ENCODE results near the gene DCC.

DNA sequence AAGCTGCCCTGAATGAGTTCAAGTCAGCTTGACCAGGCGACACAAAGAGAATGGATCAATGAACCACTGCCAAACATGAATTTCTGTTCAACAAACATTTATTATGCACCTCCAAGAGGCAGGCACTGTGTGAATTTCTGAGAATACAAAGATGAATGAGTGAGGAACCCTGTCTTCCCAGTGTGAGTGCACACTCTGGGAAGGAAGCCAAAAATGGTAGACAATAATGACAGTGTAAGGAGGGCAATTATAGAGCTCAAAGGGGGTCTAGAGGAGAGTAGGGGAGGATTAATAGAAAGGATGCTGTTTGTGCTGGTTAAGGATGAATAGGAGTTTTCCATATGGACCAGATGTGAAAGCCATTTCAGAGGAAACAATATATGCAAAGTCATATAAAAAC is 213.4 kb downstream of the DCC start:
- TF ChIP-seq, protein P1, sequence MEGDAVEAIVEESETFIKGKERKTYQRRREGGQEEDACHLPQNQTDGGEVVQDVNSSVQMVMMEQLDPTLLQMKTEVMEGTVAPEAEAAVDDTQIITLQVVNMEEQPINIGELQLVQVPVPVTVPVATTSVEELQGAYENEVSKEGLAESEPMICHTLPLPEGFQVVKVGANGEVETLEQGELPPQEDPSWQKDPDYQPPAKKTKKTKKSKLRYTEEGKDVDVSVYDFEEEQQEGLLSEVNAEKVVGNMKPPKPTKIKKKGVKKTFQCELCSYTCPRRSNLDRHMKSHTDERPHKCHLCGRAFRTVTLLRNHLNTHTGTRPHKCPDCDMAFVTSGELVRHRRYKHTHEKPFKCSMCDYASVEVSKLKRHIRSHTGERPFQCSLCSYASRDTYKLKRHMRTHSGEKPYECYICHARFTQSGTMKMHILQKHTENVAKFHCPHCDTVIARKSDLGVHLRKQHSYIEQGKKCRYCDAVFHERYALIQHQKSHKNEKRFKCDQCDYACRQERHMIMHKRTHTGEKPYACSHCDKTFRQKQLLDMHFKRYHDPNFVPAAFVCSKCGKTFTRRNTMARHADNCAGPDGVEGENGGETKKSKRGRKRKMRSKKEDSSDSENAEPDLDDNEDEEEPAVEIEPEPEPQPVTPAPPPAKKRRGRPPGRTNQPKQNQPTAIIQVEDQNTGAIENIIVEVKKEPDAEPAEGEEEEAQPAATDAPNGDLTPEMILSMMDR (conservative IDR thresholded peaks at IDR 0.05), result no peak
- TF ChIP-seq ZFX (IDR thresholded peaks at IDR 0.05), result no peak

All from C4-2B (cell line).